IPS-18a (cell line): ENCODE results near the gene CRYL1.

ENCODE experiments used
- H3K27ac ChIP-seq: one replicate; pipeline ENCODE4 v1.5.1; 2013; ENCODE audit warnings: low read length
- H3K27me3 ChIP-seq: one replicate; pipeline ENCODE4 v1.6.1; 2013; ENCODE audit warnings: mild to moderate bottlenecking, low read length; ENCODE audit not compliant: control insufficient read depth, insufficient read depth
- H3K36me3 ChIP-seq: one replicate; pipeline ENCODE4 v1.6.1; 2013; ENCODE audit warnings: low read depth, low read length; ENCODE audit not compliant: control insufficient read depth
- H3K4me1 ChIP-seq: one replicate; pipeline ENCODE4 v1.6.1; 2013; ENCODE audit warnings: low read depth, low read length; ENCODE audit not compliant: control insufficient read depth
- H3K4me3 ChIP-seq: one replicate; pipeline ENCODE4 v1.5.1; 2013; ENCODE audit warnings: low read length
- H3K9ac ChIP-seq: one replicate; pipeline ENCODE4 v1.6.1; 2013; ENCODE audit warnings: mild to moderate bottlenecking, low read length, moderate library complexity
- H3K9me3 ChIP-seq: one replicate; pipeline ENCODE4 v1.6.1; 2013; ENCODE audit warnings: low read depth, low read length; ENCODE audit not compliant: control insufficient read depth

Gene CRYL1

DNA sequence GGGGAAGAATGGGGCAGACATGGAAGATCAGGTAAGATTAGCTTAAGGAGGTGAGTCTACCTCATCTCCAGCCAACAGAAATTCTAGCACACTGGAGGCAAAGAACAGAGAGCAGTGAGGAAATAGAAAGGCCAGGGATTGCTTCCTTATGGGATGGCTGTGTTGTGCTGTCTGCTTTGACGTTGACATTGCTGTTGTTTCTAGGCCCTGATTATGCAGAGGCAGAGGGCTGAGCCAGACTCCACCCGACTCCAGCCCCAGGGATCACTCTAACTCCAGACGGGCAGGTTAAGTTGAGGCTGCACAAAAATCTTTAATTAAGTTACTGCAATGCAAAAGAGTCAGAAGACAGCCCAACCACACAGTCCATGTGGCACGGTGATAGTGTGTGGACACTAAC is 24.1 kb downstream of the CRYL1 start:
- Histone ChIP-seq H3K4me1 (no peaks in the 10 kb centered on the region), H3K9me3 (peaks cover 4% of the 10 kb centered on the region), H3K27ac (no peak overlapping the region)

DNA sequence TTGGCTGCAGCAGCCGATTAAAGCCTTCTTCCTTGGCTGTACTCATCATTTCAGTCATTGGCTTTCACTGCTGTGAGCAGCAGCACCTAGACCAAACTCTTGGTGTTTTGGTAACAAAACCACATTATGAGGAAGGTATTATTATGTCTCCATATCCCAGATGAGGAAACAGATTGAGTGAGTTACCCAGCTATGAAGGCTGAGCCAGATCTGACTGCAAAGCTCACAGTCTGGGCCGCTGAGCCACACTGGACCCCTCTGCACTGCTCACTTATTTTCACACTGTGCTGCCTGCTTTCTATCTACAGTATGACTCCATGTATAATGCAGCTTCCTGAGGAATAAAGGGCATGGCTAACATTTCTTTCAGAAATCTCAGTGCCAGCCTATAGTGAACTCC is 24.5 kb downstream of the CRYL1 start:
- Histone ChIP-seq H3K9ac (no peak overlapping the region), H3K27ac (no peak overlapping the region), H3K4me3 (no peak overlapping the region), H3K27me3 (no peaks in the 10 kb centered on the region), H3K9me3 (peaks cover 4% of the 10 kb centered on the region), H3K4me1 (no peaks in the 10 kb centered on the region), H3K36me3 (no peaks in the 10 kb centered on the region)

More for the DNA sequence above, 24.1 kb downstream of the CRYL1 start:
- Histone ChIP-seq H3K36me3 (no peaks in the 10 kb centered on the region), H3K9ac (no peak overlapping the region), H3K27me3 (no peaks in the 10 kb centered on the region), H3K4me3 (no peak overlapping the region)

DNA sequence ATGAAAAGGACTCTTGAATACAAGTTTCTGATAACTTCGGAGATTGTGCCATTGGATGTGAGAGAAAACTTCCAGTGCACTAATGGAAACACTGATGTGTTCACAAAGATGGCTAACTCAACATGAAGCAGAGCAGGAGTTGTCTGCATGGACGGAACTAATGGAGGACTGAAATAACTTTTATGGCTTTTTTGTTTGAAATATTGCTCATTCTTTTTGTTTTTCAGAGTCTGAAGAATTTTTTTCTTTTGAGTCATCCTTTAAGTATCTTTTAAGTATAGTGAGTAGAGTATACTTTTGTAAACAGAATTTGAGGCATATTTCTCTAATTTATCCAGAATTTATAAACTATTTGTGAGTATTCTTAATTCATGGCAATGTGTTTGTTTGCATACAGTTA is 25.7 kb downstream of the CRYL1 start:
- peaks cover 4% of the 10 kb centered on the region for H3K9me3 ChIP-seq
- no peak overlapping the region for H3K4me3 ChIP-seq
- no peaks in the 10 kb centered on the region for H3K27me3 ChIP-seq
- no peaks in the 10 kb centered on the region for H3K4me1 ChIP-seq
- no peak overlapping the region for H3K27ac ChIP-seq
- no peak overlapping the region for H3K9ac ChIP-seq
- no peaks in the 10 kb centered on the region for H3K36me3 ChIP-seq

DNA sequence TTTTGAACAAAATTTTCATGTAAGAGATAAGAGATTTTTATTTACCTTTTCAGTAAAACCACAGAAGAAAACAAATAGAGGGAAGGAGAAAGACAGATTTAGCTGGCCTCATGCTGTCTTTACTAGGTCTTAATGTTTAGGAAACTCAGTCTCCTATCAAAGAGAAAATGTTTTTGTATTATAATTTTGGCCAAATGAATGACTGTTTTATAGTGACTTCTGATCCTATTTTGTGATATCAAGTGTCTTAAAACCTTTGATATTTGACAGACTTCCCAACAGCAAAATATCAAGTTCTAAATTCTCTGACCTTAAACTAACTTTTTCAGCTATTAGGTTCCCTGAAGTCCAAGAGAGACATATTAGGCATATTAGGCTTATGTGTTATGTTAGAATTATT is 27.0 kb downstream of the CRYL1 start:
- Histone ChIP-seq H3K27me3 (no peaks in the 10 kb centered on the region), H3K27ac (no peak overlapping the region), H3K9ac (no peak overlapping the region), H3K4me3 (no peak overlapping the region), H3K9me3 (peaks cover 4% of the 10 kb centered on the region), H3K4me1 (no peaks in the 10 kb centered on the region), H3K36me3 (no peaks in the 10 kb centered on the region)

DNA sequence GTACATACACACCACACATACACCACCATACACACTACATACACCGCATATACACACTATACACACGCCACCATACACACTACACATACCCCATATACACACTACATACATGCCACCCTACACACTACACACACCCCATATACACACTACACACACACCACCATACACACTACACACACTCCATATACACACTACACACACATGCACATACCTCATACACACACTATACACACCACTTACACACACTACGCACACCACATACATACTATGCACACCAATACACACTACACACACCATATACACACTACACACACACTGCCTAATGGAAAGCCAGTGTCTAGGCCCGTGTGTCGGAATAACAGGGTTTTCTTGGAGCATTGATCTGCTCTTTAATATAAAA is 27.5 kb downstream of the CRYL1 start:
- no peaks in the 10 kb centered on the region for H3K36me3 ChIP-seq
- H3K27me3 ChIP-seq = no peaks in the 10 kb centered on the region
- H3K4me3 ChIP-seq = no peak overlapping the region
- H3K9me3 ChIP-seq = peaks cover 4% of the 10 kb centered on the region
- no peak overlapping the region for H3K9ac ChIP-seq
- no peak overlapping the region for H3K27ac ChIP-seq
- no peaks in the 10 kb centered on the region for H3K4me1 ChIP-seq

DNA sequence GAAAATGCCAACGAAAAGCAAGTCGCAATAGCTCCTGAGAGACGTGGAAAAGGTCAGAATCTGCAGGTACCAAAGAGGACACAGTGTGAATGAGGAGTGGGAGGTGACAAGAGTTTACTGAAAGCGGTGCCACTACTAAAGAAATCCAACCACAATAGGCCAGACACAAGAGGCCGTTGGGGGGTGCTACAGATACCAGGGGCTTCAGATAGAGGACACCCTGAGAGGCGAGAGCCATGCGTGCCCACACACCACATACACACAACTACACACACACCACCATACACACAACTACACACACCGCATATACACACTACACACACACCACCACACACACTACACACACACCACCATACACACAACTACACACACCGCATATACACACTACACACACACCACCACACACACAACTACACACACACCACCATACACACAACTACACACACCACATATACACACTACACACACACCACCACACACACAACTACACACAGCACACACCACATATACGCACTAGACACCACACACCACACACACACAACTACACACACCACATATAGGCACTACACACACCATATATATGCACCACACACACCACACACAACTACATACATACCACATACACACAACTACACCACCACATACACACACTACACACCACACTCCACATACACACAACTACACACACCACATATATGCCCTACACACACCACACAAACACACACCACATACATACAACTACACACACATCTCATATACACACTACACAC is 28.5 kb downstream of the CRYL1 start:
- Histone ChIP-seq H3K36me3 (no peaks in the 10 kb centered on the region), H3K27ac (no peak overlapping the region), H3K4me1 (no peaks in the 10 kb centered on the region), H3K9me3 (peaks cover 4% of the 10 kb centered on the region), H3K4me3 (no peak overlapping the region), H3K27me3 (no peaks in the 10 kb centered on the region), H3K9ac (no peak overlapping the region)

DNA sequence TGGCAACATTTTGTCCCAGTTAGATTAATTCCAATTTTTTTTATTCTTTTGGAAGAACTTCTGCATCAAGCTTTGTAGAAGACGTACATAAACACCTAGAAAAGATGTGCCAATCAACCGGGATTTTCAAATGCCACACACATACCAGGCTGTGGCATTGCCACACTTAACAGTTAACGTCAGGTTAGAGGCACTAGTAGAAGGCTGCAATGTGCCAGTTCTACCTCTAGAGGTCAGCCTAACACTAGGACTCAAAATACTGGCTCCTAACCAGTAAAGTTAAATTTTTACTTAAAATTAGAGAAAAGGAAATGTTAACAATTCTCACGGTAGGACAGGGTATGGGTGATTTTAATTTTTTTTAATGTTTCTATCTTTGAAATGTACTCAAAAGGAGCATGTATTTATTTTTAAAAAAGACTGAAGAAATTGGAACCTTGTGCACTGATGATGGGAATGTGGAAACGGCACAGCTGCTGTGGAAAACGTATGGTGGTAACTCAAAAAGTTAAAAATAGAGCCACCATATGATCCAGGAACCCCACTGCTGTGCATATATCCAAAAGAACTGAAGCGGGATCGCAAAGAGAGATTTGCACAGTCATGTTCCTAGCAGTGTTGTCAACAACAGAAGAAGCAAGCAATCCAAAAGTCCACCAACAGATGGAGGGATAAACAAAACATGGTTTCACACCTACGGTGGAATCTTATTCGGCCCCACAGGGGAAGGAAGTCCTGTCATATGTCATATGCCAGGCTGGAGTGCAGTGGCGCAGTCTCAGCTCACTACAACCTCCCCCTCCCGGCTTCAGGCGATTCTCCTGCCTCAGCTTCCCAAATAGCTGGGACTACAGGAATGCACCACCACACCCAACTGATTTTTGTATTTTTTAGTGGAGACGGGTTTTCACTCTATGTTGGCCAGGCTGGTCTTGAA is 30.3 kb downstream of the CRYL1 start:
- H3K27me3 ChIP-seq = no peaks in the 10 kb centered on the region
- peaks cover 4% of the 10 kb centered on the region for H3K9me3 ChIP-seq
- H3K4me3 ChIP-seq = no peak overlapping the region
- H3K27ac ChIP-seq = no peak overlapping the region
- no peak overlapping the region for H3K9ac ChIP-seq
- H3K4me1 ChIP-seq = no peaks in the 10 kb centered on the region
- H3K36me3 ChIP-seq = no peaks in the 10 kb centered on the region

DNA sequence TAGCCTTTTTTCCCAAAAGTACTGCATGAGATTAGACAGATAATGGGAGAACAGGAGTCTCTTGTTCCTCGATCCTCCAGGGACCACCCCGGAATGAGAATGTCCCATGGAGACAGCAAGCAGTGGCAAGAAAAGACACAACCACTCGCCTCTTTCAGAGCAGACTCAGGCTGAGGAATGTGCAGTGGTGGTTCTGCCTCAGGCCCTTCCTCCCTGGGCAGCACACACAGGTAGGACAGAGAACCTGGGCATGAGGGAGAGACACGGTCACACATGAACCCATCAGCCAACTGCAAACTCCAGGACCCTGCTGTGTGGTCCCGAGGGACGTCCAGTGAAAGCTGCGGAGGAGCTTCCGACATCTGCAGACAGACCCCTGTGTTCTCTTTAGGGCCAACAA is 31.0 kb downstream of the CRYL1 start:
- Histone ChIP-seq H3K4me3 (no peak overlapping the region), H3K27ac (no peak overlapping the region), H3K27me3 (no peaks in the 10 kb centered on the region), H3K4me1 (no peaks in the 10 kb centered on the region), H3K9me3 (peaks cover under 1% of the 10 kb centered on the region), H3K36me3 (no peaks in the 10 kb centered on the region), H3K9ac (no peak overlapping the region)

DNA sequence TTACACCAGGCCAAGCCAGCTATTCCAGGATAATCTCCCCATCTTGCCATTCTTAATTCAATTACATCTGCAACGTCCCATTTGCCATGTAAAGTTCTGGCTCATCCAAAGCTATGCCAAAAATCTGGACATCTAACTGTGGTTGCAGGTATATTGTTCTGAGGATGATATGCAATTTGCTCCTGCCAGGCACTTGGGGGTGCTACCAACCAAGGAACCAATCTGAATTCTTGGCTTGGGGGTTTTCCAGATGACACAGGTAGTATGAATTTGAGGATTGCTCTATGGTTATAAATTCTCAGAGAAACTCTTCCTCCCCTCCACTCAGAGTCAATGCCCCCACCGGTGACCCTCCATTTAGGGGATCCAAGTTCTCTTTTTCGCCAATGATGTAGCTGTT is 33.0 kb downstream of the CRYL1 start:
- Histone ChIP-seq H3K9me3 (no peaks in the 10 kb centered on the region), H3K4me1 (no peaks in the 10 kb centered on the region), H3K27ac (no peak overlapping the region), H3K4me3 (no peak overlapping the region), H3K27me3 (no peaks in the 10 kb centered on the region), H3K36me3 (no peaks in the 10 kb centered on the region), H3K9ac (no peak overlapping the region)

DNA sequence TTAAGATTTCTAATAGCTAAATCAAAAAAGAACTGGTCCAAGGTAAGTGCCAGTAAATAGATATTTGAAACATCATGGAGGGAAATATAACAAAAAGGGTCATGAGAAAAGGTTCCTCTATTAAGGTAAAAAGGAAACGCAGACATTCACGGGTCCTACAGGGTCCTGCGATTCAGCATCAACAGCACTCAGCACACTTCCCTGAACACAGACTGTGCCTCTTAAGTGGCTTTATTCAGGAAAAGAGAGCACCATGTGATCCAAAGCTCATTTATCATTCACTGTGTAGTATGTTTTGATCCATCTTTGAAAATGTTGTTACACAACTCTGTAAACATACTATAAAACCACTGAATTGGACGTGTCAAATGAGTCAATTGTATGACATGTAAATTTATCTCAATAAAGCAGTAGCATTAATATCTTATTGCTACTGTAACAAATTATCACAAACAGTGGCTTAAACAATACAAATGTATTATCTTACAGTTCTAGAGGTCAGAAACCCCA is 33.7 kb downstream of the CRYL1 start:
- no peak overlapping the region for H3K9ac ChIP-seq
- H3K27me3 ChIP-seq = no peaks in the 10 kb centered on the region
- no peak overlapping the region for H3K27ac ChIP-seq
- no peaks in the 10 kb centered on the region for H3K4me1 ChIP-seq
- no peaks in the 10 kb centered on the region for H3K36me3 ChIP-seq
- no peak overlapping the region for H3K4me3 ChIP-seq
- H3K9me3 ChIP-seq = no peaks in the 10 kb centered on the region

DNA sequence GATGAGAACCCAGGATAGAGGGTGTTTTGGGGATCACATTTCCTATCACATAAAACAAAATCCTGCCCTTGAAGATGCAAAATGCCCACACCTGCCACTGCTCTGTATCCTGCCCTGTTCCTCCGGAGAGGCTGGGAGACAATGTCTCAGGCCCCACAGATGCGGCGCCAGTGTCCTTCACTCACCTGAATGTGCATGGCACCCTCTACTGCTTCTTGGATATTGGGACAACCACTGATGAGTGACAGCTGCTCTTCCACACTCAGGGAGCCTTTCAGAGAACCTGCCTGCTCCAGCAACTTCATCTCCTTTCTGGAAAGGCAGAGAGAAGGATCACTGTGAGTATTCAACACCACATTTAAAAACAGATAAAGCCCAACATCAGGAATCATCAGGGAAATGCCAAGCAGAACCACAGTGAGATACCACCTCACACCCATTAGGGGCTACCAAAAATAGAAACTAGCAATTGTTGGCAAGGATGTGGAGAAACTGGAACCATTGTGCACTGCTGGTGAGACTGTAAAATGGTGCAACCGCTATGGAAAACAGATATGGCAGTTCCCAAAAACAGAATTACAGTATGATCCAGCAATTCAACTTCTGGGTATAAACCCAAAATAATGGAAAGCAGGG is 36.4 kb downstream of the CRYL1 start:
- H3K27ac ChIP-seq = no peak overlapping the region
- no peaks in the 10 kb centered on the region for H3K4me1 ChIP-seq
- H3K4me3 ChIP-seq = no peak overlapping the region
- no peak overlapping the region for H3K9ac ChIP-seq
- H3K36me3 ChIP-seq = no peaks in the 10 kb centered on the region
- H3K27me3 ChIP-seq = no peaks in the 10 kb centered on the region
- no peaks in the 10 kb centered on the region for H3K9me3 ChIP-seq
